ENCODE data around the gene PITPNB. TPM values are rescaled to one million over a fixed set of nuclear protein-coding genes. Genes with fewer than 3 reads are reported as not detected.

PITPNB gene
- total RNA-seq, 1 experiment from 2014 or later = 82.6 TPM

- TF ChIP-seq REST (IDR thresholded peaks at IDR 0.05; ENCODE audit: low read depth) (no peak), MAX (IDR thresholded peaks at IDR 0.05) (no peak), YY1 (IDR thresholded peaks at IDR 0.05; ENCODE audit: extremely low read depth, insufficient replicate concordance, low read depth, low read length) (no peak), JUND (IDR thresholded peaks at IDR 0.05) (no peak), POLR2AphosphoS5 (IDR thresholded peaks at IDR 0.05; ENCODE audit: low read depth, low read length) (no peak), TCF7L2 (IDR thresholded peaks at IDR 0.05; ENCODE audit: borderline replicate concordance, extremely low read depth, insufficient read depth, insufficient read length) (no peak)
- TF ChIP-seq, protein P1, sequence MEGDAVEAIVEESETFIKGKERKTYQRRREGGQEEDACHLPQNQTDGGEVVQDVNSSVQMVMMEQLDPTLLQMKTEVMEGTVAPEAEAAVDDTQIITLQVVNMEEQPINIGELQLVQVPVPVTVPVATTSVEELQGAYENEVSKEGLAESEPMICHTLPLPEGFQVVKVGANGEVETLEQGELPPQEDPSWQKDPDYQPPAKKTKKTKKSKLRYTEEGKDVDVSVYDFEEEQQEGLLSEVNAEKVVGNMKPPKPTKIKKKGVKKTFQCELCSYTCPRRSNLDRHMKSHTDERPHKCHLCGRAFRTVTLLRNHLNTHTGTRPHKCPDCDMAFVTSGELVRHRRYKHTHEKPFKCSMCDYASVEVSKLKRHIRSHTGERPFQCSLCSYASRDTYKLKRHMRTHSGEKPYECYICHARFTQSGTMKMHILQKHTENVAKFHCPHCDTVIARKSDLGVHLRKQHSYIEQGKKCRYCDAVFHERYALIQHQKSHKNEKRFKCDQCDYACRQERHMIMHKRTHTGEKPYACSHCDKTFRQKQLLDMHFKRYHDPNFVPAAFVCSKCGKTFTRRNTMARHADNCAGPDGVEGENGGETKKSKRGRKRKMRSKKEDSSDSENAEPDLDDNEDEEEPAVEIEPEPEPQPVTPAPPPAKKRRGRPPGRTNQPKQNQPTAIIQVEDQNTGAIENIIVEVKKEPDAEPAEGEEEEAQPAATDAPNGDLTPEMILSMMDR (IDR thresholded peaks at IDR 0.05 in 2 of 3, conservative IDR thresholded peaks at IDR 0.05 in 1 of 3; ENCODE audit: borderline replicate concordance in 1 of 3, insufficient read depth in 1 of 3, low read depth in 2 of 3, low read length in 2 of 3) = no peak
These were observed 55.5 kb downstream of the PITPNB start (continued) for GRCh38 chr22:27863556-27863955.

GRCh38 chr22:27863001-27863400 lies 56.1 kb downstream of the PITPNB start:
- intact Hi-C loops (cut with micrococcal nuclease) = no loop called here

More at GRCh38 chr22:27863001-27863400, 56.1 kb downstream of the PITPNB start:
- peaks cover 68% of the 10 kb centered on the region for H3K79me2 ChIP-seq (ENCODE audit: insufficient read depth, low read length)
- DNase-seq (ENCODE audit: low read depth, low spot score) (no peak), ATAC-seq (no peak)
- H3K4me3 ChIP-seq (replicated peaks in 1 of 2; ENCODE audit: low read depth in 1 of 2, low read length in 2 of 2) = no peak overlapping the region
- no peak overlapping the region for H2AFZ ChIP-seq (ENCODE audit: low read depth, low read length, poor library complexity, severe bottlenecking)
- BruUV-seq (replicated peaks) = no TSS peak
- no peaks in the 10 kb centered on the region for H3K27me3 ChIP-seq (ENCODE audit: insufficient read depth, low read length)
- H4K20me1 ChIP-seq (ENCODE audit: insufficient read depth) = peaks cover 19% of the 10 kb centered on the region; the same call in 1 of the 2 replicates
- no peaks in the 10 kb centered on the region for H3K9me3 ChIP-seq (ENCODE audit: control insufficient read depth in 1 of 2, insufficient read depth in 1 of 2, low read depth in 1 of 2, low read length in 2 of 2)
- TF ChIP-seq ZNF274 (IDR thresholded peaks at IDR 0.05; ENCODE audit: low read depth, low read length) = no peak
- no peak for TF ChIP-seq ZBTB33 (IDR thresholded peaks at IDR 0.05; ENCODE audit: extremely low read depth, insufficient replicate concordance, low read length)
- no peak for TF ChIP-seq CBX3 (IDR thresholded peaks at IDR 0.05; ENCODE audit: low read depth)
- H3K9me2 ChIP-seq (ENCODE audit: insufficient read depth) = no peaks in the 10 kb centered on the region
- H3K36me3 ChIP-seq (ENCODE audit: control insufficient read depth in 1 of 2, insufficient read depth in 2 of 2, low read length in 2 of 2) = peaks cover 17 to 26% of the 10 kb centered on the region in 2 experiments; a peak in 3 of 4 replicates
- ChIA-PET CTCF (interaction anchor here (1.1 to 1.4 kb wide), 2 partner anchors 11 to 20 kb away, joined by 3 to 4 read pairs; no protein-coding TSS in a partner anchor), POLR2A (no interaction called here), RAD21 (ENCODE audit: low non-redundant PET in 1 of 2, low total read pairs in 2 of 2, uncharacterized antibody in 2 of 2, unreplicated experiment in 2 of 2) (no interaction called here)
- H3K9ac ChIP-seq (ENCODE audit: low read length) = no peak overlapping the region
- no peak overlapping the region for H3K4me2 ChIP-seq (ENCODE audit: low read length)
- H3K4me1 ChIP-seq (ENCODE audit: control insufficient read depth in 1 of 2, insufficient read depth in 2 of 2, low read length in 2 of 2) = no peaks in the 10 kb centered on the region
- H3K27ac ChIP-seq (ENCODE audit: low read depth, low read length) = no peak overlapping the region

Measured in HCT116 (cell line).